ENCODE data around the gene CCDC102A. TPM values are rescaled to one million over a fixed set of nuclear protein-coding genes. Genes with fewer than 3 reads are reported as not detected.

CCDC102A gene
- total RNA-seq, 4 donors from 2014 or later = 3.5 to 9.8 (median 7.8) TPM

DNA sequence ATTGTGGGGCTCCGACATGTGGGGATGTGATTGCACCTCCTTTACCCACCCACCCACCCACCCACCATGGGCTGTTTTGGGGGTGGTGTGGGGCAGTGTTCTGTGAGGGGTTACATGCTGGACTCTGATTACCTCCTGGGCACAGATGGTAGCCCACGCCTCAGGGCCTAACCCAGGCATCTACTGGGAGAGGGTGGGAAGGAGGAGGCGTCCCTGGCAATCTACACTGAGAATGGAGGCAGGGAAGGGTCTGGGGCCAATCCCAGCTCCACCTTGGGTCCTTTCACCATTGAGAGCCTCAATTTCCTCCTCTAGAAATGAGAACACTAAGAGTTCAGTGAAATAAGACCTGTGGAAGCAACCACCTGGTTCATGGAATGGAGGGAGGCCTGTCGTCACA, 38.3 kb downstream of the CCDC102A start:
- no peak for DNase-seq (ENCODE audit: low spot score)
- no peak for ATAC-seq (ENCODE audit: low FRiP score)
- TF ChIP-seq, protein P1, sequence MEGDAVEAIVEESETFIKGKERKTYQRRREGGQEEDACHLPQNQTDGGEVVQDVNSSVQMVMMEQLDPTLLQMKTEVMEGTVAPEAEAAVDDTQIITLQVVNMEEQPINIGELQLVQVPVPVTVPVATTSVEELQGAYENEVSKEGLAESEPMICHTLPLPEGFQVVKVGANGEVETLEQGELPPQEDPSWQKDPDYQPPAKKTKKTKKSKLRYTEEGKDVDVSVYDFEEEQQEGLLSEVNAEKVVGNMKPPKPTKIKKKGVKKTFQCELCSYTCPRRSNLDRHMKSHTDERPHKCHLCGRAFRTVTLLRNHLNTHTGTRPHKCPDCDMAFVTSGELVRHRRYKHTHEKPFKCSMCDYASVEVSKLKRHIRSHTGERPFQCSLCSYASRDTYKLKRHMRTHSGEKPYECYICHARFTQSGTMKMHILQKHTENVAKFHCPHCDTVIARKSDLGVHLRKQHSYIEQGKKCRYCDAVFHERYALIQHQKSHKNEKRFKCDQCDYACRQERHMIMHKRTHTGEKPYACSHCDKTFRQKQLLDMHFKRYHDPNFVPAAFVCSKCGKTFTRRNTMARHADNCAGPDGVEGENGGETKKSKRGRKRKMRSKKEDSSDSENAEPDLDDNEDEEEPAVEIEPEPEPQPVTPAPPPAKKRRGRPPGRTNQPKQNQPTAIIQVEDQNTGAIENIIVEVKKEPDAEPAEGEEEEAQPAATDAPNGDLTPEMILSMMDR (IDR thresholded peaks at IDR 0.05) = no peak

DNA sequence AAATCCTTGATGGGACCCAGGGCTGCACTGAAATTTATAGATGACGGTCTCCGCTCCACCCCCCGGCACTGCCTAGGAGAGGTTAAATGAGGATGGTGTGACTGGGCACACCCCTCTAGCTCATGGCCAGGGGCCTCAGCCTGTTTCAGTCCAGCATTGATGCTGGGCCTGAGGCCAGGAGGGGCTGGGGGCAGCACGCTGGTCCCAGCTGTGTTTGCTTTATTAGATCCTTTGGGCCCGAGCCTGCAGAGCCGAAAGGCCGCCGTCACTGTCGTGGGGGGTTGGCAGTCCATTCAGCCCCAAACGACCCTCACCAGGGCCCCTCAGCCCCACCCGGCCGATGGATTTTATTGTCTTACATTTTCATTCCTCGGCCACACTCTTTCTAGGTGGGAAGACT, 39.2 kb downstream of the CCDC102A start:
- TF ChIP-seq, protein P1 (IDR thresholded peaks at IDR 0.05) = no peak
- ATAC-seq (ENCODE audit: low FRiP score) = no peak

DNA sequence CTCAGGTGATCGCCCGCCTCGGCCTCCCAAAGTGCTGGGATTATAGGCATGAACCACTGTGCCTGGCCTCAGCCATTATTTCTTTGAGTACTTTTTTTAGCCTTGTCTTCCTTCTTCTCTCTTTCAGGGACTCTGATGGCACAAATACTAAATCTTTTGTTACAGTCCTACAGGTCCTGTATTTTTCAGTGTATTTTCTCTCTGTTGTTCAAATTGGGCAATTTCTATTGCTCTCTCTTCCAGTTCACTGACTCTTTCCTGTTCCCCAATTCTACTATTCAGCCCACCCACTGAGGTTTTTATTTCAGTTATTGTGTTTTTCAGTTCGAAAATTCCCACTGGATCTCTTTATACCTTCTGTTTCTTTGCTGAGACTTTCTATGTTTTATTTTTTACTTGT, 42.6 kb downstream of the CCDC102A start:
- TF ChIP-seq, protein P1 (IDR thresholded peaks at IDR 0.05) = no peak
- DNase-seq (ENCODE audit: low spot score) = no peak
- no peak for ATAC-seq (ENCODE audit: low FRiP score)

More for the DNA sequence above, 39.2 kb downstream of the CCDC102A start:
- no peak for DNase-seq (ENCODE audit: low spot score)

DNA sequence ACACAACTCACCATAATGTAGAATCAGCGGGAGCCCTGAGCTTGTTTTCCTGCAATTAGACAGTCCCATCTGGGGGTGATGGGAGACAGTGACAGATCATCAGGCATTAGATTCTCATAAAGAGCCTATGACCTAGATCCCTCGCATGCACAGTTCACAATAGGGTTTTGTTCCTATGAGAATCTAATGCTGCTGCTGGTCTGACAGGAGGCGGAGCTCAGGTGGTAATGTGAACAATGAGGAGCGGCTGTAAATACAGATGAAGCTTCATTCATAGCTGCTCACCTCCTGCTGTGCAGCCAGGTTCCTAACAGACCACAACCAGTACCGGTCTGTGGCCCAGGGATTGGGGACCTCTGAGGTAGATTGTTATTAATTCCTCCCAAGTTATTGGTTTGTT, 47.1 kb downstream of the CCDC102A start:
- ATAC-seq (ENCODE audit: low FRiP score) (no peak), DNase-seq (ENCODE audit: low spot score) (no peak)
- TF ChIP-seq, protein P1 (IDR thresholded peaks at IDR 0.05) = no peak

DNA sequence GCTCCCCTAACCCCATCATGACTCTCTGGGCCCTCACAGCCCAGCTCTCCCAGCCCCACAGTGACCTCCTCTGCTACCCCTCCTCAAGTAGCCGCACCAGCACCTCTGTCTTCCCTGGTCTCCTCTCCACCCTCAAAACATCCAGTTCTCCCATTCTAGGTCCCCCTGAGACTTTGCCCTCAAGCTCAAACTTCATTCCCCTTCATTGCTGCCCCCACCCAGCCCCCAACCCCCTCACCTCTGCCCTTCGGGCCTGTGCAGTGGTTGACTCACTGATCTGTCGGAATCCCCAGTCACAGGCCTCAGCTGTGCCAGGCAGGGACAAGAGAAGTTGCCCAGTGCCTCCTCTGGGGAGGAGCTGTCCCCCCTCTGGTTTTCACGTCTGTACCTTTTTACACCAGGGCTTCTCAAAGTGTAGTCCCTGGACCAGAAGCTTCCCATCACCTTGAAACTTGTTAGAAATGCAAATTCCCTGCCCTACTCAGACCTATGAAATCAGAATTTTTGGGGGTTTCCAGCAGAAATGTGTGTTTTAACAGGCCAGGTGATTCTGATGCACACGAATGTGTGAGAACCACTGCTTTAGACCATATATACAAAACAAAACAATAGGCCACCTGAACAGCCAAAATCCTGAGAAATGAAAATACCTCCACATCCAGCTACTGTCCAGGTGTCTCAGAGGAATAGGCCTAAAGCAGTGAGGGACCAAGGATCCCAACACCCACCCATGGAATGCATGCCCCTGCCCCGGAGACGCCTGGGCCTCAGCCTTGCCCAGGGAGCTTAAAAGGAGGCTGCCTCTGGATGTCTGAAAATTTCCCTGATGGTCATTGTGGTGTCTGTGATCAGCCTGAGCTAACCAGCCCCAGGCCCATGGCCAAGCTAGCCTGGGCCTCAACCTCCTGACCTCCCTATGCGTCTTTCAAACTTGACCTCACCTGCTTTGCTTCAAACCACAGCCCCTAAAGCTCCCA, 49.2 kb downstream of the CCDC102A start:
- no peak for DNase-seq (ENCODE audit: low spot score)
- TF ChIP-seq, protein P1 (IDR thresholded peaks at IDR 0.05) = no peak
- no peak for ATAC-seq (ENCODE audit: low FRiP score)

DNA sequence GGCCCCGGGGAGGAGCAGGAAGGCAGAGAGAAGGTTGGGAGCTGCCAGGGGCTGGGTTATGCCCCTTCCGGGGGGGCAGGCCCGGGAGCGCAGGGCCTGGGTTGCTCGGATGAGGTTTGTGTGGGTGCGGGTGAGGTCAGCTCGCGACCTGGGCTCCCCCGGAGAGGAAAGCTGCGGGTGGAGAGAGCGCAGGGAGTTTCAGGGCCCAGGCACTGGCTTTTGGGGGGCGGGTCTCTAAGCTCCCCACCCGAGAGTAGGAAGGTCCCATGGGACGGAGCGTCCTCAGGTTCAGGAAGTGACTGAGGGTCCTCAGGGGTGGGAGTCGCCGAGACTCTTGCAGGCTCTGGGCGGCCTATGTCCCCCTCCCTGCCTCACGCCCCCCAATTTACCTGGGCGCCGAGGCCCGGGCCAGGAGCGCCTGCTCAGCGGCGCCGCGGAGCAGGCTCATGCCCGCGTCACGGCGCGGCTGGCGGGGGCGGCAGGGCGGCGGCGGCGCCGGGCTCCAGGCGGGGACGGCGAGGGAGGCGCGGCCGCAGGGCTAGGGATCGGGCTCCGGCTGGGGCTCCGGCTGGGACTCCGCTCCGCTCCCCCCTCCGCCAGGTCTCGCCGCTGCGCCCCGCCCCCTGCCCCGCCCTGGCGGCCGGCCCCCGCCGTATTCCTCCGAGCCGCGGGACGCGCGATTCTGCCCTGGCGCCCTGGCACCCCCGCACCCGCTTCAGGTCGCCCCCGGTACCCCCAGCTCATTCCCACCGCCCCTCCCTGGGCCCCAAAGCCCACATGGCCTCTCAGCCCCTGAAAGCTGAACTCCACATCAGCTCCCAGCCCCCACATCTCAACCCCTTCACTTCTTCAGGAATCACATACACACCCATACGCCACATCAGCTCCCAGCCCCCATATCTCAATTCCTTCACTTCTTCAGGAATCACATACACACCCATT, 50.2 kb downstream of the CCDC102A start, which contains the start of gene DOK4:
Gene DOK4 (minus strand): TSS at position 578 of the 942 bp plus-strand sequence. CDS start 6,986 bp downstream, outside the sequence.
- TF ChIP-seq, protein P1 (IDR thresholded peaks at IDR 0.05) = no peak
- ATAC-seq (ENCODE audit: low FRiP score) (peak; percentile 93), DNase-seq (ENCODE audit: low spot score) (no peak)

All from omental fat pad (tissue), 4 donors.